K562 (cell line): ENCODE results near the gene STIM1.

Experiments used
- KDM1A ChIP-seq, 2 experiments: fragments of 450-650 bp; IDR thresholded peaks; 2 replicates each; pipeline ENCODE4 v1.6.1; 2016; ENCODE audit warnings: mild to moderate bottlenecking in 2 of 2
- MAFK ChIP-seq: IDR thresholded peaks from 2 replicates; pipeline ENCODE4 v1.6.1; 2011; ENCODE audit warnings: low read length, improper control_type of control experiment
- POLR2A ChIP-seq: fragments of 450-650 bp; conservative IDR thresholded peaks from 2 replicates; pipeline ENCODE4 v1.6.1; 2016
- POU5F1 ChIP-seq: fragments of 150-350 bp; IDR thresholded peaks from 2 replicates; pipeline ENCODE4 v1.6.1; 2014; ENCODE audit warnings: borderline replicate concordance, low read length, low read depth, mild to moderate bottlenecking; ENCODE audit not compliant: partially characterized antibody
- TAF1 ChIP-seq: IDR thresholded peaks from 2 replicates; pipeline ENCODE4 v1.6.1; 2011; ENCODE audit warnings: mild to moderate bottlenecking, low read length, moderate library complexity; ENCODE audit not compliant: insufficient read depth, control insufficient read depth, severe bottlenecking; ENCODE audit errors: extremely low read depth
- TEAD4 ChIP-seq, 2 experiments: sonication (generic) in 1 of 2; formaldehyde crosslinking in 1 of 2; IDR thresholded peaks; 2 replicates each; pipeline versions ENCODE4 v1.6.1 to v1.8.0; 2012 to 2022; ENCODE audit warnings: borderline replicate concordance in 1 of 2, inconsistent platforms in 1 of 2, low read length in 1 of 2, mild to moderate bottlenecking in 1 of 2, missing genetic modification reagents in 1 of 2
- TSHZ1 ChIP-seq: fragments of 250-450 bp; sonication (Bioruptor Pico); IDR thresholded peaks from 2 replicates; pipeline ENCODE4 v1.4.0; 2020; ENCODE audit warnings: mild to moderate bottlenecking, moderate library complexity
- ZNF184 ChIP-seq: sonication (generic); formaldehyde crosslinking; IDR thresholded peaks from 2 replicates; pipeline ENCODE4 v1.5.0; 2020; ENCODE audit warnings: missing genetic modification reagents
- ZNF57 ChIP-seq: fragments of 450-650 bp; formaldehyde crosslinking; IDR thresholded peaks from 2 replicates; pipeline ENCODE4 v1.4.0; 2020; ENCODE audit warnings: mild to moderate bottlenecking, moderate library complexity
- TF ChIP-seq, protein P1 (sequence below): sonication (generic); formaldehyde crosslinking; IDR thresholded peaks from 2 replicates; pipeline ENCODE4 v1.5.0; 2020; ENCODE audit warnings: missing genetic modification reagents

GRCh38 chr11:3891751-3892150, 36.3 kb downstream of the STIM1 start:
- TF ChIP-seq MAFK (no peak), TAF1 (no peak), ZNF57 (no peak), KDM1A (IDR thresholded peaks at IDR 0.05) (no peak), ZNF184 (CRISPR knock-in tag) (no peak), POU5F1 (no peak), POLR2A (no peak), TEAD4 (IDR thresholded peaks at IDR 0.05; ENCODE audit: low read length) (0 out of 2 replicates have a peak, but pooled peaks have one; percentile 24), TEAD4 (CRISPR knock-in tag; IDR thresholded peaks at IDR 0.05; ENCODE audit: borderline replicate concordance) (no peak), TSHZ1 (CRISPR knock-in tag) (no peak)
- TF ChIP-seq, protein P1, sequence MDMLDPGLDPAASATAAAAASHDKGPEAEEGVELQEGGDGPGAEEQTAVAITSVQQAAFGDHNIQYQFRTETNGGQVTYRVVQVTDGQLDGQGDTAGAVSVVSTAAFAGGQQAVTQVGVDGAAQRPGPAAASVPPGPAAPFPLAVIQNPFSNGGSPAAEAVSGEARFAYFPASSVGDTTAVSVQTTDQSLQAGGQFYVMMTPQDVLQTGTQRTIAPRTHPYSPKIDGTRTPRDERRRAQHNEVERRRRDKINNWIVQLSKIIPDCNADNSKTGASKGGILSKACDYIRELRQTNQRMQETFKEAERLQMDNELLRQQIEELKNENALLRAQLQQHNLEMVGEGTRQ (CRISPR knock-in tag) = no peak
